DMS53 (cell line): ENCODE results near the gene RNF112.
"Not testable (repeated sequence)": the region's sequence is repeated elsewhere in the genome, so short reads cannot be mapped to it uniquely, and the experiment has no call there.

Source experiments
- DNase-seq: peaks from one replicate; lab custom pipeline; 2025; lab: John Stamatoyannopoulos, UW

Gene RNF112

GRCh38 chr17:19414396-19415280 lies 3.6 kb downstream of the RNF112 start:
- DNase-seq, result no peak

- no peak for DNase-seq
These were observed 4.3 kb downstream of the RNF112 start for GRCh38 chr17:19415311-19415710.

- no peak for DNase-seq
These were observed 5.1 kb downstream of the RNF112 start for GRCh38 chr17:19415806-19416775.

DNA sequence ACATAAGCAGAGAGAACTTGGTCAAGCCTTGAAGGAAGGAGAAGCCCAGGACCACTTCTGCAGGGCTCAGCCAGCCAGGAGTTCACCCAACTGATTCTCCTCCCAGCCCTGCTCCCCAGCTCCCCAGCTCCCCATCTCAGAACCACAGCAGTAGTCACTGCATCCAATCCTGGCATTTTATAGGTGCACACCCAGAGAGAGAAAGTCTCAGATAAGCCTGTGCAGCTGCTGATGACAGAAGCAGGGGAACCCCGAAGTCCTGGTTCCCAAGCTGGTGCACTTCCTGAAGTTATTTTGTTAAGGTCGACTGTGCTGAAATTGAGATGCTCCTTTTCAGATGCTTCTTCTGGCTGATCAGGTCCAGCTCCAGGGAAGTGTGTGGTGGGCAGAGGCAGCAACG lies 6.6 kb downstream of the RNF112 start:
- DNase-seq, result no peak

DNA sequence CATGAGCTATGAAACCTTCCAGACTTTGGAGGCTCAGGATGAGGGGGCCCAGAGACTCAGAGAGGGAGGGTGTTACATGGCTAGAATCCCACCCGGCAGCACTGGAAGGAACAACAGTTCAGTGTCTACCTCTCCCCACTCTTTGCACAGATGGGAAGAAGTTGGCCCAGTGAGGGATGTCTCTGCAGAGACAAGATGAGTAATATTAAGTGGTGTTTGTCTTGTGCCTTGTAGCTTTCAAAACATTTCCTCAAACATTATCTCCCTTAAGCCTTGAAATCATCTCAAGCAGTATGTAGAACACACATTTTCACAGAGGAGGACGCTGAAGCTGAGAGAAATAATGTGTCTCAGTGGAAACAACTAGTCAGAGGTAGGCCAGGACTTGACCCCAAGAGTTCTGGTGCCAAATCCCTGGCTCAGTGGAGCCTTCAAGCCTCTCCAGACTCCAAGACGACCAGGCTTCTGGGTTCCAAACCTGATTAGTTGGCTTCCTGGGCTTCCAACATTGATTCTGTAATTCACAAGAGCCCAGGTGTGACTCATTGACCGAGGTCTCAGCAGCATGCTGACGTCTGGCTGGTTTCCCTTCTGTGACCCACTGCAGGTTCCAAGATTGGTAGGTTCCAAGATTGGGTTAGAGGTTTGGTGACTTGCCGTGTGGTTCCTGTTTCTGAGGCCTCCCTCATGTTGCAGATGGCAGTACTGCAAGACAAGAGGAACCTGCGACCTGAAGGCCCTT lies 7.4 kb downstream of the RNF112 start:
- no peak for DNase-seq

GRCh38 chr17:19421219-19421618 lies 10.2 kb downstream of the RNF112 start:
- no peak for DNase-seq

- no peak for DNase-seq
These were observed 10.9 kb downstream of the RNF112 start for GRCh38 chr17:19421926-19422325.

DNA sequence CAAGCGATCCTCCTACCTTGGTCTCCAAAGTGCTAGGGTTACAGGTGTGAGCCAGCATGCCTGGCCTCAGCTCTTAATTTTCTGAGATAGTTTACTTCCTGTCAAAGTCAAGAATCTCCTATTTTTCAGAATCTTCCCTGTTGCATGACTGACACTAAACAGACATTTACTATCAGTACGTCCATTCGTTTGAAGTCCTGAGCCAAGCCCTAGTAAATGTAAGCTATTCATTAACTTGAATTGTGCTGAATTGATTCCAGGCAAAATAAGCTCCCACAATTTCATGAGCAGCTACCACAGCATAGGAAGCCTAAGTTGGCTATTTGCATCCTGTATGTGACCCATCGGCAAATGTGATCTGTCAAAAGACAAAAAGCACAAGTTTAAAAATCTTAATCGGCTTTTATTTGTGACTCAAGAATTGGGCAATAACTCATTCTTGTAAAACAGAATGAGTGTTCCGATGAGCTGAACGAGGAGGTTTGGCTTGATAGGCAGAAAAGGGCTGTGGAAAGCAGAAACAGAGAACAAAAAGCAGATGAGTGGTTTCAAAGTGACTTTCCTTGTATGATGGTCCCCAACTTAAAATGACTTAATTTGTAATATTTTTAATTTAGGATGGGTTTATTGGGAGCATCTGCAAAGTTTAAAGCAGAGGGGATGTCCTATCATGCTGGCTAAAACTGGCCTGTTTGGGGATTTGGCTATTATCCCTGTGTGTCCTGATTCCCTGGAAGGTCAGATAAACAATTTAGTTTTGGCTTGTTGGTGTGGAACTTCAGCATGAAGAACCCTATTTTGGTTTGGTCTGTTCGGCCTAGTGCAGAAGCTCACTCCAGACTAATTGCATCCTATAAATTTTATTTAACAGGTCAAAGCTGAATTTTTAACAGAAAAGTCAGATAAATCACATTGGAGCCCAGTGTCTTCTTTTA lies 14.2 kb downstream of the RNF112 start:
- DNase-seq, result no peak

DNA sequence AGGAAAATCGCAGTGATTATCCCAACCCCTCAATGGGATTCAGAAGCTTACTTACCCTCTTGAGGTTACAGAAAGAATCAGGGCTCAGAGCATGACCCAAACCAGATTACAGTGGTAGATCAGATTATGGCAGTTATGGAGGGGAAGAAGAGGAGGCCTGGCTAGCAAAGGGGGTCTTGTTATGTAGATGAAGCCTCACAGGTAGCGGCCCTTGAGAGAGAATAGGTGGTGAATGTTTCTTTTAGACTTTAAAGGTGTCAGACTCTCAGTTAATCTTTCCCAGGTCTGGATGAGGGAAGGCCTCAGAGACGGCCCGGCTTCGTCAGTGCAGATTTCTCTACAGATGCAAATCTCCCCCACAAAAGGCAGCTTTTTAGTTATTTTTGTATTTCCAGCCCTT lies 15.6 kb downstream of the RNF112 start:
- no peak for DNase-seq

DNA sequence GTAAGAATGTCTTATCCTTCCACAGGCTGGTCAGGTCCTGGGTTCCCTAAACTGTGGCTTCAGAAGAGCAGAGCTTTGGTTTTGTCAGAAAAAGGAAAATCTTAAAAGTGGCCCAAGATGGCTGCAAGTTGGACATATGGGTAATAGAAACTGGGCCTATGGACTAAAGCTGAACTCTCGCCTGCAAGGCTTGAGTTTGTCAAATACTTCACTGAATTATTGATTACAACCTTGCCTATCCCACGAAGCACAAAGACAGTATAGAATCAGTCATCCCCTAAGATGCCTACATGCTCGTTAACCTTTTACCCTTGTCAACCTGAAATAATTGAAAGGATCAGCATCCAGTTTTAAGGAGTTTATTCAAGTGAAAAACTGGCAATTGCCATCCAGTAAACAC lies 20.7 kb downstream of the RNF112 start:
- no peak for DNase-seq

- no peak for DNase-seq
These were observed 22.2 kb downstream of the RNF112 start for GRCh38 chr17:19433255-19433654.

GRCh38 chr17:19433727-19434340 lies 22.8 kb downstream of the RNF112 start:
- no peak for DNase-seq

DNA sequence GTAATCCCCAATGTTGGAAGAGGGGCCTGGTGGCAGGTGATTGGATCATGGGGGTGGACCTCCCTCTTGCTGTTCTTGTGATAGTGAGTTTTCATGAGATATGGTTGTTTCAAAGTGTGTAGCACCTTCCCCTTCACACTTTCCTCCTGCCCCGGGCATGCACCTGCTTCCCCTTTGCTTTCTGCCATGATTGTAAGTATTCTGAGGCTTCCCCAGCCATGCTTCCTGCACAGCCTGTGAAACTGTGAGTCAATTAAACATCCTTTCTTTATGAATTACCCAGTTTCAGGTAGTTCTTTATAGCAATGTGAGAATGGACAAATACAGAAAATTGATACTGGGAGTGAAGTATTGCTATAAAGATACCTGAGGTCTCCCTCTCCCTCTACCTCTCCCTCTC lies 29.4 kb downstream of the RNF112 start:
- no peak for DNase-seq

DNA sequence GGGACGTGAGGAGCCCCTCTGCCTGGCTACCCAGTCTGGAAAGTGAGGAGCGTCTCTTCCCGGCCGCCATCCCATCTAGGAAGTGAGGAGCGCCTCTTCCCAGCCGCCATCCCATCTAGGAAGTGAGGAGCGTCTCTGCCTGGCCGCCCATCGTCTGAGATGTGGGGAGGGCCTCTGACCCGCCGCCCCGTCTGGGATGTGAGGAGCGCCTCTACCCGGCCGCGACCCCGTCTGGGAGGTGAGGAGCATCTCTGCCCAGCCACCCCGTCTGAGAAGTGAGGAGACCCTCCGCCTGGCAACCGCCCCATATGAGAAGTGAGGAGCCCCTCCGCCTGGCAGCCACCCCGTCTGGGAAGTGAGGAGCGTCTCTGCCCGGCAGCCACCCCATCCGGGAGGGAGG lies 30.3 kb downstream of the RNF112 start:
- DNase-seq, result not testable (repeated sequence)

GRCh38 chr17:19442731-19443130 lies 31.7 kb downstream of the RNF112 start:
- DNase-seq, result no peak

GRCh38 chr17:19443148-19443547 lies 32.1 kb downstream of the RNF112 start:
- no peak for DNase-seq

GRCh38 chr17:19445105-19445504 lies 34.1 kb downstream of the RNF112 start:
- DNase-seq, result no peak

GRCh38 chr17:19446577-19446976 lies 35.5 kb downstream of the RNF112 start:
- not testable (repeated sequence) for DNase-seq

DNA sequence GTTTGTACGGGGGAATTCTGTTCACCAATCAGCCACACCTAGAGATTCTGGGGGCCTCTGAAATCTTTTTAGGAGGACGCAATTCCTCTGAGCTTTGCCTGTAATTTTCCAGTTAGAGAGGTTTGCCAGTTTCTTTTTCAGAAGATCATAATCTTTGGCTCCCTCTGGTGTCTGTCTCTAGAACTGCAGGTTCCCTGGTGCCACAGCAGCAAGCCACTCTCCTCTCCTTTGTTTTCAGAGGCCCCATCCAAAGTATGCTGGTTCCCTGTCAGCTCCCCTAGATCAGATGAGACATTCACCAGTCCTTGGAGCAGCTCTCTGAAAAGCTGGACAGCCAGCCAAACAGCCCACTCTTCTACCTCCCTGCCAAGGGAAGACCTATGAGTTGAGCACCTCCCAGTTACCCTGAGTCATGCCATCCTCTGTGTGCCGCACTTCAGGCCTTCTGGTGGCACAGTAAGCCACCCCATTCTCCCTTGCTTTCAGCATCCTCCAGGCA lies 36.1 kb downstream of the RNF112 start:
- peak; percentile 74 for DNase-seq
